Spinal cord (tissue), 10 donors: ENCODE measurements around the gene SH3PXD2B. TPM values are rescaled to one million over a fixed set of nuclear protein-coding genes. Genes with fewer than 3 reads are reported as not detected.

Experiments
- DNase-seq, 6 donors: peaks; one replicate each; pipeline versions ENCODE4 v3.0.0 to v3.0.0-alpha.2; 2013 to 2015; ENCODE audit warnings: low spot score in 6 of 6, low read depth in 4 of 6
- H3K27ac ChIP-seq: one replicate; pipeline ENCODE4 v1.5.1; 2013; ENCODE audit warnings: low read depth, low read length, control low read depth
- H3K27me3 ChIP-seq: one replicate; pipeline ENCODE4 v1.6.1; 2013; ENCODE audit warnings: low read length; ENCODE audit not compliant: control insufficient read depth, insufficient read depth
- H3K36me3 ChIP-seq: one replicate; pipeline ENCODE4 v1.6.1; 2013; ENCODE audit warnings: low read length; ENCODE audit not compliant: control insufficient read depth, insufficient read depth
- H3K4me1 ChIP-seq: one replicate; pipeline ENCODE4 v1.6.1; 2013; ENCODE audit warnings: low read length; ENCODE audit not compliant: control insufficient read depth, insufficient read depth
- H3K4me3 ChIP-seq: one replicate; pipeline ENCODE4 v1.5.1; 2013; ENCODE audit warnings: low read depth, low read length, control low read depth
- H3K9me3 ChIP-seq: one replicate; pipeline ENCODE4 v1.6.1; 2013; ENCODE audit warnings: low read length; ENCODE audit not compliant: control insufficient read depth, insufficient read depth
- WGBS: methylation state at CpG from one replicate; pipeline ENCODE4 v1.1.5; 2013; ENCODE audit warnings: missing lambda C conversion rate; ENCODE audit not compliant: insufficient coverage; 5-methylcytosine and 5-hydroxymethylcytosine counted together
- polyA plus RNA-seq, 2 donors: library from polyadenylated mRNA; unstranded; fragments of 120-200 nt; gene quantifications; one replicate each; pipeline ENCODE4 v1.2.1, GENCODE V29; 2013; ENCODE audit not compliant: insufficient read length in 2 of 2
- total RNA-seq, 2 donors: library from RNA; depleted of rRNA in 1 of 2; stranded (reverse); fragments of 120-200 nt in 1 of 2; fragments of >200 nt in 1 of 2; gene quantifications; one replicate each; pipeline versions ENCODE4 v1.2.3 to v1.2.4, GENCODE V29; 2013 to 2014
- donor health status: healthy.

SH3PXD2B gene
- total and polyA plus RNA-seq, 4 donors: 18.3 to 64.8 (median 42.5) TPM

GRCh38 chr5:172284611-172284980 is 169.7 kb downstream of the SH3PXD2B start:
- peaks cover 9% of the 10 kb centered on the region for H3K4me1 ChIP-seq
- H3K4me3 ChIP-seq: peak overlapping the region; percentile 80
- no peaks in the 10 kb centered on the region for H3K9me3 ChIP-seq
- no peaks in the 10 kb centered on the region for H3K36me3 ChIP-seq
- WGBS: 11% methylated on average over 1 of the region's 11 CpGs
- peak in 2 of 6 donors; percentile 23 to 49 for DNase-seq
- peak overlapping the region; percentile 92 for H3K27ac ChIP-seq
- no peaks in the 10 kb centered on the region for H3K27me3 ChIP-seq

- H3K27ac ChIP-seq: peak overlapping the region; percentile 92
- H3K4me3 ChIP-seq: peak overlapping the region; percentile 80
- under 1% methylated on average over 65 of the region's 79 CpGs for WGBS
- peaks cover 9% of the 10 kb centered on the region for H3K4me1 ChIP-seq
- no peaks in the 10 kb centered on the region for H3K27me3 ChIP-seq
- no peaks in the 10 kb centered on the region for H3K36me3 ChIP-seq
- DNase-seq: peak in 4 of 6 donors; percentile 70 to 96 (median 86)
- H3K9me3 ChIP-seq: no peaks in the 10 kb centered on the region
Measured at GRCh38 chr5:172283862-172284610, 170.3 kb downstream of the SH3PXD2B start.

GRCh38 chr5:172283020-172283861 is 171.1 kb downstream of the SH3PXD2B start, which contains the start of gene UBTD2:
TSS of gene UBTD2 (minus strand) at chr5:172283764. CDS start at chr5:172283665, 99 bp downstream.
- Histone ChIP-seq H3K36me3 (no peaks in the 10 kb centered on the region), H3K27ac (peak within 1 kb of the TSS; percentile 92), H3K4me3 (peak within 1 kb of the TSS; percentile 80), H3K9me3 (no peaks in the 10 kb centered on the region), H3K4me1 (peaks cover 9% of the 10 kb centered on the region), H3K27me3 (no peaks in the 10 kb centered on the region)
- WGBS: under 1% methylated on average over 86 of the region's 87 CpGs
- DNase-seq: peak in 4 of 6 donors; percentile 42 to 91 (median 74)

- Histone ChIP-seq H3K9me3 (no peaks in the 10 kb centered on the region), H3K36me3 (no peaks in the 10 kb centered on the region), H3K27me3 (no peaks in the 10 kb centered on the region), H3K27ac (peak overlapping the region; percentile 79), H3K4me1 (peaks cover 9% of the 10 kb centered on the region), H3K4me3 (peak overlapping the region; percentile 72)
- 1% methylated on average over 7 of the region's 13 CpGs for WGBS
- DNase-seq: no peak
Measured at GRCh38 chr5:172282272-172283019, 171.9 kb downstream of the SH3PXD2B start.

- peaks cover 9% of the 10 kb centered on the region for H3K4me1 ChIP-seq
- H3K27me3 ChIP-seq: no peaks in the 10 kb centered on the region
- peaks cover 3% of the 10 kb centered on the region for H3K36me3 ChIP-seq
- DNase-seq: peak in 1 of 6 donors; percentile 19
- WGBS: 63% methylated on average over 2 of the region's 6 CpGs
- no peaks in the 10 kb centered on the region for H3K9me3 ChIP-seq
- no peak overlapping the region for H3K27ac ChIP-seq
- H3K4me3 ChIP-seq: no peak overlapping the region
Measured at GRCh38 chr5:172281346-172281745, 173.0 kb downstream of the SH3PXD2B start.

- no CpG with 5 or more reads among the region's 4 CpGs for WGBS
- Histone ChIP-seq H3K4me1 (peaks cover 9% of the 10 kb centered on the region), H3K27ac (no peak overlapping the region), H3K27me3 (no peaks in the 10 kb centered on the region), H3K36me3 (peaks cover 3% of the 10 kb centered on the region), H3K4me3 (no peak overlapping the region), H3K9me3 (no peaks in the 10 kb centered on the region)
- peak in 1 of 6 donors; percentile 37 for DNase-seq
Measured at GRCh38 chr5:172280929-172281328, 173.4 kb downstream of the SH3PXD2B start.

GRCh38 chr5:172280317-172280716 is 174.0 kb downstream of the SH3PXD2B start:
- WGBS: no CpG with 5 or more reads among the region's 5 CpGs
- peaks cover 9% of the 10 kb centered on the region for H3K4me1 ChIP-seq
- no peaks in the 10 kb centered on the region for H3K27me3 ChIP-seq
- H3K36me3 ChIP-seq: peaks cover 3% of the 10 kb centered on the region
- H3K4me3 ChIP-seq: no peak overlapping the region
- no peak overlapping the region for H3K27ac ChIP-seq
- DNase-seq: no peak
- H3K9me3 ChIP-seq: no peaks in the 10 kb centered on the region

GRCh38 chr5:172278356-172278755 is 176.0 kb downstream of the SH3PXD2B start:
- Histone ChIP-seq H3K27me3 (no peaks in the 10 kb centered on the region), H3K36me3 (peaks cover 3% of the 10 kb centered on the region), H3K27ac (no peak overlapping the region), H3K9me3 (no peaks in the 10 kb centered on the region), H3K4me3 (no peak overlapping the region), H3K4me1 (peaks cover 5% of the 10 kb centered on the region)
- no peak for DNase-seq
- WGBS: no CpG with 5 or more reads among the region's 9 CpGs

- H3K9me3 ChIP-seq: no peaks in the 10 kb centered on the region
- H3K4me3 ChIP-seq: no peak overlapping the region
- peaks cover 3% of the 10 kb centered on the region for H3K36me3 ChIP-seq
- no peaks in the 10 kb centered on the region for H3K27me3 ChIP-seq
- WGBS: 75% methylated on average over 2 of the region's 3 CpGs
- no peak overlapping the region for H3K27ac ChIP-seq
- no peak for DNase-seq
- H3K4me1 ChIP-seq: peaks cover 3% of the 10 kb centered on the region
Measured at GRCh38 chr5:172276214-172276613, 178.1 kb downstream of the SH3PXD2B start.
